ENCODE data around the gene FOXA3. TPM values are rescaled to one million over a fixed set of nuclear protein-coding genes. Genes with fewer than 3 reads are reported as not detected.

FOXA3 gene
- total RNA-seq, 1 experiment from 2014 or later, result 15.3 TPM

GRCh38 chr19:45826934-45827333 is 37.2 kb upstream of the FOXA3 start:
- Mint-ChIP-seq H3K36me3 (ENCODE audit: insufficient read depth, unreplicated experiment) (peaks cover 83% of the 10 kb centered on the region), H3K9me3 (ENCODE audit: unreplicated experiment) (no peaks in the 10 kb centered on the region), H3K4me3 (ENCODE audit: unreplicated experiment) (no peak overlapping the region), H3K4me1 (ENCODE audit: low read depth, unreplicated experiment) (no peaks in the 10 kb centered on the region), H3K27ac (ENCODE audit: unreplicated experiment) (no peak overlapping the region), H3K27me3 (ENCODE audit: insufficient read depth, unreplicated experiment) (no peaks in the 10 kb centered on the region)
- H3K9me3 ChIP-seq, result no peaks in the 10 kb centered on the region
- no TSS peak for BruUV-seq (replicated peaks)
- no peak overlapping the region for H3K4me3 ChIP-seq (ENCODE audit: low read depth, low read length)
- no peak for TF ChIP-seq CTCF (IDR thresholded peaks at IDR 0.05; ENCODE audit: insufficient read depth in 1 of 2, low read depth in 1 of 2, low read length in 1 of 2, severe bottlenecking in 1 of 2, unreplicated experiment in 1 of 2)
- peaks cover 13% of the 10 kb centered on the region for H3K36me3 ChIP-seq (ENCODE audit: control insufficient read depth, insufficient read depth, low read length)
- POLR2A ChIA-PET, result interaction anchor here (0.8 kb wide), 1 partner anchor 34 kb away, joined by 3 read pairs; no protein-coding TSS in a partner anchor
- H3K4me1 ChIP-seq, result no peaks in the 10 kb centered on the region
- no peaks in the 10 kb centered on the region for H3K27me3 ChIP-seq (replicated peaks; ENCODE audit: control insufficient read depth, insufficient read depth, low read length)
- DNase-seq, result no peak
- CTCF ChIA-PET, result interaction anchor here (0.5 to 1.7 kb wide), 2 partner anchors 10 to 23 kb away, joined by 4 to 14 read pairs; no protein-coding TSS in a partner anchor
- intact Hi-C loops (cut with micrococcal nuclease; ENCODE audit: unreplicated experiment), result no loop called here

- no TSS peak for BruUV-seq (replicated peaks)
- no peak overlapping the region for H3K4me3 Mint-ChIP-seq (ENCODE audit: unreplicated experiment)
- CTCF ChIA-PET, result interaction anchor here (0.5 to 2.2 kb wide), 3 partner anchors 10 to 24 kb away, joined by 4 to 14 read pairs (median 9); no protein-coding TSS in a partner anchor
- H3K4me1 ChIP-seq, result no peaks in the 10 kb centered on the region
- no peak overlapping the region for H3K4me3 ChIP-seq (ENCODE audit: low read depth, low read length)
- peaks cover 89% of the 10 kb centered on the region for H3K36me3 Mint-ChIP-seq (ENCODE audit: insufficient read depth, unreplicated experiment)
- H3K4me1 Mint-ChIP-seq (ENCODE audit: low read depth, unreplicated experiment), result no peaks in the 10 kb centered on the region
- DNase-seq, result no peak
- H3K27me3 ChIP-seq (replicated peaks; ENCODE audit: control insufficient read depth, insufficient read depth, low read length), result no peaks in the 10 kb centered on the region
- no peak overlapping the region for H3K27ac Mint-ChIP-seq (ENCODE audit: unreplicated experiment)
- intact Hi-C loops (cut with micrococcal nuclease; ENCODE audit: unreplicated experiment), result no loop called here
- no peaks in the 10 kb centered on the region for H3K27me3 Mint-ChIP-seq (ENCODE audit: insufficient read depth, unreplicated experiment)
- H3K36me3 ChIP-seq (ENCODE audit: control insufficient read depth, insufficient read depth, low read length), result peaks cover 13% of the 10 kb centered on the region
- H3K9me3 Mint-ChIP-seq (ENCODE audit: unreplicated experiment), result no peaks in the 10 kb centered on the region
- TF ChIP-seq CTCF (IDR thresholded peaks at IDR 0.05; ENCODE audit: insufficient read depth in 1 of 2, low read depth in 1 of 2, low read length in 1 of 2, severe bottlenecking in 1 of 2, unreplicated experiment in 1 of 2), result no peak
- no peaks in the 10 kb centered on the region for H3K9me3 ChIP-seq
- POLR2A ChIA-PET, result interaction anchor here (0.8 kb wide), 1 partner anchor 35 kb away, joined by 3 read pairs; no protein-coding TSS in a partner anchor
These were observed 36.5 kb upstream of the FOXA3 start for GRCh38 chr19:45827459-45828093.

- peak overlapping the region; percentile 30 for H3K27ac Mint-ChIP-seq (ENCODE audit: unreplicated experiment)
- no peak for TF ChIP-seq CTCF (IDR thresholded peaks at IDR 0.05; ENCODE audit: insufficient read depth in 1 of 2, low read depth in 1 of 2, low read length in 1 of 2, severe bottlenecking in 1 of 2, unreplicated experiment in 1 of 2)
- H3K4me1 Mint-ChIP-seq (ENCODE audit: low read depth, unreplicated experiment), result no peaks in the 10 kb centered on the region
- Histone ChIP-seq H3K4me3 (ENCODE audit: low read depth, low read length) (no peak overlapping the region), H3K27me3 (replicated peaks; ENCODE audit: control insufficient read depth, insufficient read depth, low read length) (no peaks in the 10 kb centered on the region), H3K36me3 (ENCODE audit: control insufficient read depth, insufficient read depth, low read length) (peaks cover 9% of the 10 kb centered on the region), H3K9me3 (no peaks in the 10 kb centered on the region), H3K4me1 (no peaks in the 10 kb centered on the region)
- H3K36me3 Mint-ChIP-seq (ENCODE audit: insufficient read depth, unreplicated experiment), result peaks cover 91% of the 10 kb centered on the region
- no peak for DNase-seq
- H3K9me3 Mint-ChIP-seq (ENCODE audit: unreplicated experiment), result no peaks in the 10 kb centered on the region
- ChIA-PET CTCF (interaction anchor here (2.2 kb wide), 1 partner anchor 11 kb away, joined by 9 read pairs; no protein-coding TSS in a partner anchor), POLR2A (no interaction called here)
- BruUV-seq (replicated peaks), result no TSS peak
- no peaks in the 10 kb centered on the region for H3K27me3 Mint-ChIP-seq (ENCODE audit: insufficient read depth, unreplicated experiment)
- no peak overlapping the region for H3K4me3 Mint-ChIP-seq (ENCODE audit: unreplicated experiment)
- intact Hi-C loops (cut with micrococcal nuclease; ENCODE audit: unreplicated experiment), result no loop called here
These were observed 35.6 kb upstream of the FOXA3 start for GRCh38 chr19:45828523-45828922.
